CD4-positive, alpha-beta T cell treated with Interferon alpha-2 for 1 hour (primary cell): ENCODE data around the gene SYNPO.

ENCODE experiments used
- DNase-seq, 2 donors: peaks; one replicate each; pipeline ENCODE4 v3.0.0-alpha.2; 2020 to 2022

Gene SYNPO, protein sequence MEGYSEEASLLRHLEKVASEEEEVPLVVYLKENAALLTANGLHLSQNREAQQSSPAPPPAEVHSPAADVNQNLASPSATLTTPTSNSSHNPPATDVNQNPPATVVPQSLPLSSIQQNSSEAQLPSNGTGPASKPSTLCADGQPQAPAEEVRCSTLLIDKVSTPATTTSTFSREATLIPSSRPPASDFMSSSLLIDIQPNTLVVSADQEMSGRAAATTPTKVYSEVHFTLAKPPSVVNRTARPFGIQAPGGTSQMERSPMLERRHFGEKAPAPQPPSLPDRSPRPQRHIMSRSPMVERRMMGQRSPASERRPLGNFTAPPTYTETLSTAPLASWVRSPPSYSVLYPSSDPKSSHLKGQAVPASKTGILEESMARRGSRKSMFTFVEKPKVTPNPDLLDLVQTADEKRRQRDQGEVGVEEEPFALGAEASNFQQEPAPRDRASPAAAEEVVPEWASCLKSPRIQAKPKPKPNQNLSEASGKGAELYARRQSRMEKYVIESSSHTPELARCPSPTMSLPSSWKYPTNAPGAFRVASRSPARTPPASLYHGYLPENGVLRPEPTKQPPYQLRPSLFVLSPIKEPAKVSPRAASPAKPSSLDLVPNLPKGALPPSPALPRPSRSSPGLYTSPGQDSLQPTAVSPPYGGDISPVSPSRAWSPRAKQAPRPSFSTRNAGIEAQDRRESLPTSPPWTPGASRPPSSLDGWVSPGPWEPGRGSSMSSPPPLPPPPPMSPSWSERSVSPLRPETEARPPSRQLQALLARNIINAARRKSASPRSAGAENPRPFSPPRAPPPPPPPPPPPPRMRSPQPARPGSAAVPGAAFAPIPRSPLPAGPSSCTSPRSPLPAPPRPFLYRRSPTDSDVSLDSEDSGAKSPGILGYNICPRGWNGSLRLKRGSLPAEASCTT

DNA sequence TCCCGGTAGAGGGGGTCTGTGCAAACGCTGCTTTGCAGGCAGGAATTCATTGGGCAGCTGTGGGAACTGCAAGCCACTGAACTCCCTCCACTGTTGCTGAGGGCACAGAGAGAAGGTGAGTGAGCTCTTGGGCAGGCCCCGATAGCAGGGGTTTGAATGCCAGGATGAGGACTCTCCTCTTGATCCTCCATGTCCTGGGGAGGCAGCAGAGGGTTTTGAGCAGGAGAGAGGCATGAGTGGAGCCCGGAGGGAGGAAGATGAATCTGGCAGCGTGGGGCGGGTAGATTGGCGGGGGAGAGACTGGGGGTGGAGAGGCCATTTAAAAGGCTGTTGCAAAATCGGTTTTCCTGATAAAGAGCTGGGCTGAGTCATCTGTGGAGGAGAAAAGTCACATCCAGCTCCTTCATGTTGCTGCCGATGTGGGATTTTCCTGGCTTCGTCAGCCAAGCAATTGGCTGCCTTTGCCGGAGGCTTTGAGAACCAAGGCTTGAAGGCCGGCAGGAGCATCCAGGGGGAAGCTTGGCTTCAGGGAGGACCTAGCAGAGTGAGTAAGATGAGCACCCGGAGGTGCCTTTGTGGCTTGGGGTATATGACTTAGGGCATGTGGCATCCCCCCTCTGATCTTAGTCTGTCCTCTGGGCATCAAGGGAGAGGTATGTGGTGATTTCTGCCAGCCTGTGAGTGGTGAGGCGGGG is at the start of gene SYNPO:
SYNPO (plus strand) TSS at position 350 of the 695 bp plus-strand sequence. CDS start 7,616 bp downstream, outside the sequence.
- no peak for DNase-seq

DNA sequence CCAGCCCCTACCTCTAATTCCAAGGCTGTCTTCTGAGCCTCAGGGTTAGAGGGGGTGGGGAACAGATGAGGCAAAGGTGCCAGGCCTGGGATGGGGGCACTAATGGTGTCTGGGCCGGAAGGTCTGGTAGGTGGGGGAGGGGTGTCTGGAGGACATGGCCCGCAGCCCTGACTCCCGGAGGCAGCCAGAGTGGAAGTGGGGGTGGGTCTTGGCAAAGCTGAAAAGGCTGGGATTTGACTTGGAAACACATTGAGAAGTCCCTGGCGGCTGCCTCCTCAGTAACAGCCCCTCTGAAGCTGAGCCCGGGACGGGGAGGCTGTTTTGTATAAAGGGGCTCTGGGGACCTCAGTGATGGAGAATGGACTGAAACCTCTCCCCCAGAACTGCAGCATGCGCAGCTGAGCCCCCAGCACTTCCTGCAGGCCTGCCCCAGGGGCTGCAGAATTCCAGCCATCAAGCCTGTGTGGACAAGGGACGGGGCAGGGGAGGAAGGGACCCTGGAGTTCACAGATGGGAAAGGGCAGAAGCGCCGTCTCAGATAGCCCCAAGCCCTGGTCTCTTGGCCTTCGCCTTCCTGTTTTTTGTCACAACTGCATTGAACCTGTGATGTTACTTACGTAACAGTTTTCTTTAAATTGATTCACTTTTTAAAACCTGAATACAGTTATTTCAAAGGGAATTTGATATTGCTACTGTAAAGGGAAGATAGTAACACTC is 49.3 kb upstream of the SYNPO start:
- no peak for DNase-seq

DNA sequence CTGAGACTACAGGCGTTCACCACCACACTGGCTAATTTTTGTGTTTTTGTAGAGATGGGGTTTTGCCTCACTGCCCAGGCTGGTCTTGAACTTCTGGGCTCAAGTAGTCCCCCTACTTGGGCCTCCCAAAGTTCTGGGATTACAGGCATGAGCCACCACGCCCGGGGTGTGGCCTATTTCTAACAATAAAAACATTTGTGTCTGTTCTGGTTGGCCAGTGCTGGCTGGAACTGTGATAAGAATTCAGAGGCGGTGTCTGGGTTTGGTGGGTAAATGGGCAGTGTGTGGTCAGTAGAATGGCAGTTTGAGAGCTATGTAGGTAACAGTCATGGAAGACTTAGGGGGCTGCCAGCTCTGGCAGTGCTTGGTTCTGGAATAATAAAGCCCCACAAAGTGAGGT is 46.9 kb upstream of the SYNPO start:
- DNase-seq, result no peak

DNA sequence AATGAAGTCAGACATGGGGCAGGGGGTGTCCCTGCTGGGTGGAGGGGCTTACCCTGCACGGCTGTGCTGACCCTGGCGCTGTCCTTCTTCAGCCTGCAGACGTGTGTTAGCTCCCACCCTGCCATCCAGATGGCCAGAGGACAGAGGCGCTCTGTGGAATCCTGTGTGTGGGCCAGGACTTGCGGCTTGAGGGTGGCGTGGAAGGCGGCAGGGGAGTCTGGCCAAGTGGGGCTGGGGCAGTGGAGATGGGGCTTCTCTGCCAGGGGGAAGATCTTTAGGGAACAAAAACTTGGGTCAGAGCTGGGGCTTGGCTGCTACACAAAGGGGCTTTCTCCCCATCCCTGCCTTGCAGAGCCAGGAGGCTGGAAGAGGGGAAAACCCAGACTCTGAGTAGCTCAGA is 46.5 kb upstream of the SYNPO start:
- DNase-seq, result no peak

DNA sequence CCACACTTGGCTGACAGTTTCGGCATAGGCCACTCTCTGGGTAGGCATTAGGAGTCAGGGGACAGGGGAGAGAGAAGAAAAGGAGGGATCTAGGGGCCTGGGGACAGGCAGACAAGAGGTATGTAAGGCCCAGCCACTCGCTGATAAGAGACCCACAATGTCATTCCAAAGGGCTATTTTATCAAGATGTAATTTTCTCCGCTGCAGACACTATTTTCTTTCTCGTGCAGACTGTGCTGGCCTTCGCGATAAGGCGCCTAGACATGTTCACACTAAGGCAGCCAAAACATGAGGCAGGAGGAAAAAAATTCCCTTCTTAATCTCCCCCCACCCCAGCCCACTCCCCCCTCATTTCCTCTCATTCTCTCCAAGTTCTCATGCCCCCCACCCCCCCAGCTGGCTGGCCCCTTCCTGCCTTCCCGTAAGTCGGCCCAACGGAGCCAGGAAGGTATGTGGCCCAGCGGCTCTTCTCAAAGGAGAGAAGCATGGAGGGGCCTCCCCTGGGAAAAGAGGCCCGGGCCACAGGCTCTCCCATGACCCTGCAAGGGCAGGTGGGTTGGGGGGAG is 44.9 kb upstream of the SYNPO start:
- no peak for DNase-seq

DNA sequence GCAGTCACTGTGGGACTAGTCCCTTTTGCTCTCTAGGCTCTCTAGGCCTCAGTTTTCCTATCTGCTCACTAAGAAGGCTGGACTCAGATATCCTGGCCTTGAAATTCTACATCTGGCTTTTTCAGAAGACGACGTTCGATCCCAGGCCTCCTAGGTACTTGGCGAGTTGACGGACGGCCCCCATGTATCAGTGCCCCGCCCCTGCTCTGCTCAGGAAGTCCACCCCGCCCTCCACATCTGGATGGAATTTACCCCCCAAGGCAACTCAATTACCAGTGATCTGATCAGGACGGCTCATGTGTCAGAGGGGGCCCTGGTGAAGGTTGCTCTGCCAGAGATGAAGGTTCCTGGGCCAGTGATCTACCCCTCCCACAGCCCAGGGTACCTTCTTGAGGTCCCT is 44.1 kb upstream of the SYNPO start:
- no peak for DNase-seq

DNA sequence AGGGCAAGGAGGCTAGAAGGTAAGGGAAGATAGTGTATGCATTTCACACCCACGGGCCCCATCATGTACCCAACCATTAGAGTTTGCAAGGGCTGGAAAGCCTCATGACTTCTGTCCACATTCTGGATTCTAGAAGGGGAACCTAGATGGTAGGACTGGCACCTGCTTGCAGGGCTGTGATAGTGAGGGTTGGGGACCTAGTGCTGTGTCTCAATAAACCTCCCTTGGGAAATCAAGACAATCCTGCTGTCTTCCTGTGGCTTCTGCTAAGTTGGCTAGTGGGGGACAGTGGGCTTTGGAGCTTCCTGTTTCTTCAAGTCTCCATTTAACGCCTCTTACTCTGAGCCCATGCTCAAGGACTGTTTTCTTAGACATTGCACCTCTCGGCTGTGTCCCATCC is 43.6 kb upstream of the SYNPO start:
- no peak for DNase-seq

DNA sequence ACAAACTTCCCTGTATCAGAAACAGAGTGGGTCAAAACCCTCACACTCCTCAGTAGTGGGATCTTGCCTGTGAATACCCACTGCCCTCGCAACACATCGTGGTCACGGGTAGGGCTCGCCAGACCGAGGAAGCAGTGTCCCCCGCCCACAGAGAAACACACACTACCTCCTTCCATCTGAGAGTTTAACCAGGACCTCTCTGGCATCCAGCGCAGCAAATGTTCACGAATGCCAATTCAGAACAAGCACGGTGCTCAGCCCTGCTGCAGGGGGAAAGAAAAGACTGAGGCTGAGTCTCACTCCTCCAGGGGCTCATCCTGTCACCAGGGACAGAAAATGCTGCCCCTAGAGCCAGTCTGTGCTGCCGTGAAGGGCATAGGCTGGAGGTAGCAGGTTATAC is 42.5 kb upstream of the SYNPO start:
- DNase-seq, result no peak

DNA sequence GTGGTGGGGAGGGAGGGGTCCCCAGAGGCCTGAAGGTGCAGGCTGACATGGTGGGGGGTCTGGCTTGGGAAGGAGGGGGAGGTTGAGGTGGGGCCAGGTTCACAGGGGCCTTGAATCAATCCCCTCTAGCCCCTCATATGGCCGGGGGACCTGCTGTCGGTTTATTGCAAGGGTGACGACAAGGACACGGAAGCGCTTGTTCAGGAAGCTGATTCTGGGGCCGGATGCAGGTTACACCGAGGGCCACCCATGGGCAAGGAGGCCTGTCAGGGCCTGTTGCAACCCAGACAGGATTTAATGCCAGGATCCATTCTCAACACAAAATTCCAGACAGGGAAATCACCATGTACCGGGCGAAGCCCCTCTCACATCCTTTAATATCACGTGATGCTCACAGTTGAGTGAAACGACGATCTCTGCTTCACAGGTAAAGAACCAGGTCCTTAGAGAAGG is 41.6 kb upstream of the SYNPO start:
- no peak for DNase-seq

DNA sequence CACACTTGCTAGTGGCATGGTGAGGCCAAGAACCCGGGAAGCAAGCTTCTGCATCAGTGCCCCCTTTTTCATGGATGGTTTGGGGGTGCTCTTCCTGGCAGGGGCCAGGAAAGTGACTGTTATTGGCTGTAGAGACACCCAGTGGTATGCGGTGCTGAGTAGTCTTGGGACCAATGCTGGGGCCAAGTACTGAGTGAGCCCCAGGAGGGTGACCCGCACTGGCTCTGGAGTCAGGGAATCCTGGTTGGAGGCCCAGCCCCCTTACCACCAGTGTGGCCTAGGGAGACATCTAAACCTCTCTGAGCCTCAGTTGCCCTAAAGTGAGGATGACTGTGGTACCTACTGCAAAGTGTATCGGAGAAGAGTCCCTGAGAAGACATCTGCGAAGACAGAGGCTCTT is 41.2 kb upstream of the SYNPO start:
- no peak for DNase-seq

DNA sequence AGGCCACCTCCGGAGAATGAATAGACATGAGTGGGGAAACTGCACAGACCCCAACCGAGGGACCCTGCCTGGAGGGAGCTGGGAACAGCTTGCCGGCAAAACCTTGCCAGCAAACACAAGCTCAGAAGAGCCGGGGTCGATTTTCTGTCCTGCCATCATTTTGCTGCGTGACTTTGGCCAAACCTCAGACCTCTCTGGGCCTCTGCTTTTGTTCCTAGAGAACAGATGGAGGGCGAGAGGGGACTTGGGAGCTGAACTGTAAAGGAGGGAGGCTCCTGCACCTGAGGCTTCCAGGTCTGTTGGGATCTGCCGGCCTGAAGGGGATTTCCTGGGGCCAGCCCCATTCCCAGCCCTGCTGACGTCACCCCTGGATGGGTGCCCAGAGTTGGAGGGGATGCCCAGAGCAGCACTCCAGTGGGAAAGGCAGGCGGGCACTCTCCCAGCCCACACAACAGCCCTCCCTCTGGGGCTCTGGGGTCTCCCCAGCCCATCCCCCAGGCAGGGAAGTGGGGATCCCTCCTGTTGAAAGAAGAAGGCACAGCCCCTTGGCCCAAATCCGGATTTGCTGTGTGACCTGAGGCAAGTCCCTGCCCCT is 40.4 kb upstream of the SYNPO start:
- DNase-seq, result no peak

DNA sequence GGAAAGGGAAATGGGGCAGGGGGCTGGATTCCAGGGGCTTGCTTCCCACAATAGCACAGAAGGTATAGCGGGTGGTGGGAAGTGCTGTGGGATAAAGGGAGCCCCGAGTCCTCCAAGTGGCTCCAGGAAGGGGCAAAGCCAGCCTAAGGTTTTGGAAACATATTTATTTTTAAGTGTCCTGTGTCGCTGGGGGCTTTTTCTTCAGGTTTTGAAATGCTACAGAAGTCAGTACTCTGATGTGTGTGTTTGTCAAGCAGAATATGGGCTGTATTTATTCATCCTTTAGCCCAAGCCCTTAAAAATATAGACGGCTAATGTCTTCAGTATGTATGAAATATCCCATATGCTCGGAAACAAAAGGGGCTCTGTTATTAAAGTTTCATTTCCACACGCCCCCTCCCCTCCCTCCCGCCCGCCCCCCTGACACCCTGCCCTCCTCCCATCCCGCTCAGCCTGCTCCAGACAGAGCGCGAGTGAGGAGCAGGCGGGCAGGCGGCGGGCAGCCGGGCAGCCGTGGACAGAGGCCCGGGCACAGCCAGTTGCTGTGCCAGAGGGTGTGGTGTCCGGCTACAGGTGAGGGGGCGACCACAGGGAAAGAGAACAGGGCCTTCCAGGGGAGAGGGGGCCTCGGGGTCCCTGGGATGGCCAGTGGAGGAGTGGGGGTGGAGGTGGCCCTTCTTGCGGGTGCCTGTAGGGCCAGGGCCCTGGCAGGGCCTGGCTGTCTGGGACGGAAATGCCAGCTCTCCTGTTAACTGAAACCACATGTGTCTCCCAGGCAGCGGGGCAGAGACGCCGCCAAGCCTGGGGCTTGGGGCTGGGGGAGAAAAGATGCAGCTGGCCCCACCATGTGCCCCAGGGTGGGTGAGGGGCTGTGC is 39.6 kb upstream of the SYNPO start:
- no peak for DNase-seq

DNA sequence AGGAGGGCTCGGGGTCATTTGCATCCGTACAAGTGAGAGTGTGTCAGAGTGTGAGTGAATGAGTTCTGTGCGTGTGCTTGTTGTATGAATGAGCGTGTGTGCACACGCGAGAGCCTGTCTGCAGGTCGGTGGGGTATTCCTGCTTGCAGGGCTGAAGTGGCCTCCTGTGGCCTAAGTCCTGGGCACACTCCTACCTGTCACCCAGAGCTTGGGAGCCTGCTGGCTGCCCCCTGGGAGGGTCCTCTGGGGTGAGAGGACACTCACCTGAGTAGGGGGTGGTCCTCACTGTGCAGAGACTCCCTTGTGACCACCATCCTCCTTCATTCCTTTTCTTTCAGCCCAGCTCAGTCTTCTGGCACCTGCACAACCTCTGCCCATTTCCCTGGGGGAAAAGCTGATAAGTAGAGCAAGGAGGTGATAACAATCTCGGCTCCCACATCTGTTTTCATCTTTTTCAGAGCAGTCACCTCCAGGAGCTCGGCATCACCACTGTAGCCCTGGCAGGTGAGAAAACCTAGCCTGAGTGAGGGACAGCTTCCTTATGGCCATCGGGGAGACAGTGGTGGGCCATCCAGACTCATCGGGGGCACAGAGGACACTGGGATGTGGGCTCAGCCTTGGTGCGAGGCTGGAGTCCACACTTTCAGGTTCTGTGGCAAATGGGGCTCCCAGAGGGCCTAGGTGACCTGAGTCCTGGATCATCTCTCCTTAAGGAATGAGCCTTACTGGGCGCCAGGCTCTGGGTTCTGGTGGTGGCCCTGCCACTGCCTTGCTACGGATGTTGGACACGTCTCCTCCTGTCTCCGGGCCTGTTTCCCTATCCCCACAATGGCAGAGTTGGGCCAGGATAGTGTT is 38.7 kb upstream of the SYNPO start:
- DNase-seq, result no peak

DNA sequence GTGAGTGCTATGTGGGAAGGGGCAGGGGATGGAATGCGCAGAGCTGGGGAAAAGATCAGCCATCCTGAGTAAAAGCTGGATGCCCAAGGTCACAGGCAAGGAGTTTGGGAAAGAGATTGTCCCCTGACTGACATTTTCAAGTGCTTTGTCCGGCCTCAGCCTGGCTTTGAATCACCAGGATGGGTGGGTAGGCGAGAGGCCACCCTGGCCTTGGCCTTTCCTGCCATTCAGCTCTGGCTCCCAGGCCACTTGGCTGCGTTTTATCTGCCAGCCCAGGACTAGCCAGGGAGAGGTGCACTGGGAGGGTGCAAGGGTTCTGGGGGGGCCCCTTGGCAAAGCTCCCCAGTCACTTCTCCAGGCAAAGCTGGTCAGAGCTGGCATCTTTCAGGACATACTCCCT is 37.4 kb upstream of the SYNPO start:
- DNase-seq, result no peak

DNA sequence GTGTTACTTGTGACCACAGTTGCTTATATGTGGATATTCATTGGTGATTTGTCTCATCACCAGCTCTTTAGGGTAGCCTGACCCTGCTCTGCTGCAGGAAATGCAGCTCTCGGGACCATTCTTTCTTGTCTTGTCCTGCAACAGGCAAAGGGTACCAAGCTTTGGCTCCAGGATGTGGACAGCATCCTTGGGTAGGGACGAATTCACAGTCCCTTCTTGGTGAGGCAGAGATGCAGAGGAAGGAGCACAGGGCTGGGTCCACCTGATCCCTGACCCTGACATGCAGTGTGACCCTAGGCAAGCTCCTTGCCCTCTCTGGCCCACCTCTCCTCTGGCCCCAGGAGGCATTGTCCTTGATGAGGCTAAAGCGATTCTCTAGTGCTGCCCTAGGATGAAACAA is 37.0 kb upstream of the SYNPO start:
- DNase-seq, result no peak

DNA sequence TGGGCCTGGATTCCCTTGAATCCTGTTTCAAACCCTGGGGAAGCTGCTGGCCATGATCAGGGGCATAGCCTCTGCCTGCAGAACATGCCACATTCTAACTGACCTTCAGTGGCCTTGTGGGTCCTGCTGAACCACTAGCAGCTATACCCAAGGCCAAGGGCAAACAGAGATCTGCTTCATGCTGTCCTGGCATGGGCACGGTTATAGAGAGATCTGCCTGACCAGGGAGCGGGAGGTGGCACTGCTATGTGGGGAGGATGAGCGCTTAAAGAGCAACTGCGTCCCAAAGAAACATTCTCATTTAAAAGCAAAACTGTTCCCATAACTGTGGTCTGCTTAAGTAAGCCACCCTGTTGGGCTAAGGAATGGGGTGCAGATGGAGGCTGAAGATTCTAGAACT is 36.5 kb upstream of the SYNPO start:
- DNase-seq, result no peak

DNA sequence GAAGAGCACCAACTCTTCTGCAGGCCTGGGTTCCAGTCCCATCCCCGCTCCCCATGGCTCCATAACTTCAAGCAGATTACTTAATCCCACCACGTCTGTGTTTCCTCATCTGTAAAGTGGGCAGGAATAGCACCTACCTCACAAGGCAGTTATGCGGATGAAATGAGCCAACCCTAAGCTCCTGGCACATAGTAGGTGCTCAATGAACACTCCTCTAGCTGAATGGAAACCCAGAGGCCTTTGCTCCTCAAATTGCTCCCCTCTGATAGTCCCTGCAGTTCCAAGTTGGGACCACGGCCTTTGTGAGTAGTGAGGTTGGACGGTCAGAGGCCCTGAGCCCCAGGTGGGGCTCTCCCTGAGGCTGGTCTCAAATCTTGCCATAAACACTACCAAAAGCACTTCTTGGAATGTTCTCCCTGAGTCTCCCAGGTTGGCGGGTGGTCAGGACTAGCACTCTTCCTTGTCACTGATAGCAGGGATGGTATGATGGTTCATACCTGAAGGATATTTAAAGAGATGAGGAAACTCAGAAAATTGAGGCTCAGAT is 35.5 kb upstream of the SYNPO start:
- DNase-seq, result no peak

DNA sequence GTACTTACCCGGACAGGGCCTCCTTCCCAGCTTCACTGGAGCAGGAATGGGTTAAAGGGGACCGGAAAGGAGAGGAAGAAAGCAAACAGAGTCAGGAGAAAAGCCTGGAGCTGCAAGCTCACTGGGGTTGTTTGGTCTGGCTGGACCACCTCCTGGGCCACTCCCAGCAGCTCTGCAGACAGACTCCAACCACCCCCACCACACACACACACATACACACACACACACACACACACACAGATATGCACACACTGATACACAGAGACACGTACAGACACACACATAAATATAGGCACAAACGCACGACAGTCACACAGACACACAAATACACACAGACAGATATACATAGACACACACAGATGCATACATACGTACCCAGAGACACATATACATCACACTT is 34.9 kb upstream of the SYNPO start:
- DNase-seq, result no peak

DNA sequence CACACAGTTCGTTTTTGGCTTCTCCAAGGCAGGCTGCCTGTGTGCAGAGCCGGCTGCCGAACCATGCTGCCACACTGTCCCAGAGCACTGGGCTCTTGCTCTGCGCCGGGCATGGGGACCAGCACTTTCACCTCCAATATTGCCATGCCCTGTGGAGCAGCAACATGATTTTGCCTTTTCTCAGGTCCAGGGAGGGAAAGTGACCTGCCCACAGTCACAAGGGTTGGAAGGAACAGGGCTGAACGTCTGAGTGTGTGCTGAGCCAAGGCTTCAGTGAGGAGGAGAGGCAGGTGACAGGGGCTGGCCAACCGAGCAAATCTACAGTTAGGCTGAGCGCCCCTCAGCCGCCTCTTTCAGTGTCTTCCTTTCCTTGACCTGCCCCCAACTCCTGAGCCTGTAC is 34.0 kb upstream of the SYNPO start:
- DNase-seq, result no peak

DNA sequence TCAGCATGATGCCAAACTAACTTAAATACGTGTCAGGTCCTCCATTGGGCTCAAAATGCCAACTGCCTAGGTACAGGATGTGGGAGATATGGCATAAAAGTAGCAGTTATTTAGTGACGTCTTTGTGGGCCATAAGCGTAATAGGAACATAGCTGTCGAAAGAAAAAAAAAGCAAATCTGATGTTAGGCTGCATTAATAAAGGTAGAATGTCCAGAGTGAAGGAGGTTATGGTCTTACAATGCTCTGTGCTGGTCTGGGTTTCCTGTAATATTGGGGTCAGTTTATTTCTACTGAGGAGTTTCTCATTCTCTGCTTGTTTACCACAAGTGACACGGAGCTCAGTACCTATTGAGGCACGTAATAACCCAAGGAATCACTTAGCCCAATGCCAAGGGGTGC is 33.4 kb upstream of the SYNPO start:
- DNase-seq, result no peak
